Head of caudate nucleus (tissue), 42 donors: ENCODE measurements around the gene ZBTB18.

ENCODE experiments used
- DNase-seq, 42 donors: peaks; one replicate each; pipeline versions ENCODE4 v3.0.0 to v3.0.0-alpha.2; 2020 to 2021; ENCODE audit warnings: mixed read lengths in 7 of 42
- intact Hi-C: fragments of 100-400 bp; cut with DNase I; formaldehyde crosslinking; loops from one replicate; pipeline ENCODE4 v1.15.0; 2022

The ZBTB18 gene

GRCh38 chr1:244054247-244054923 lies 3.3 kb downstream of the ZBTB18 start:
- intact Hi-C loops, result loop anchor here (5.0 to 10.0 kb wide), 4 partner anchors 100 to 800 kb away; partner anchors contain the start of genes CEP170 and SDCCAG8
- peak in 26 of 42 donors; percentile 17 to 75 (median 46) for DNase-seq

GRCh38 chr1:244054924-244055263 lies 3.8 kb downstream of the ZBTB18 start:
- intact Hi-C loops, result loop anchor here (5.0 to 10.0 kb wide), 4 partner anchors 100 to 800 kb away; partner anchors contain the start of genes CEP170 and SDCCAG8

GRCh38 chr1:244056577-244056976 lies 5.5 kb downstream of the ZBTB18 start:
- intact Hi-C loops, result loop anchor here (10.0 kb wide), 3 partner anchors 98 to 802 kb away; partner anchors contain the start of genes CEP170 and SDCCAG8
- no peak for DNase-seq

More at GRCh38 chr1:244054924-244055263, 3.8 kb downstream of the ZBTB18 start:
- peak in 3 of 42 donors; percentile 13 to 35 (median 22) for DNase-seq

GRCh38 chr1:244057474-244058385 lies 6.6 kb downstream of the ZBTB18 start:
- no peak for DNase-seq

GRCh38 chr1:244060117-244060516 lies 9.0 kb downstream of the ZBTB18 start:
- intact Hi-C loops, result no loop called here
- DNase-seq, result no peak

More at GRCh38 chr1:244057474-244058385, 6.6 kb downstream of the ZBTB18 start:
- intact Hi-C loops, result loop anchor here (10.0 kb wide), 3 partner anchors 97 to 803 kb away; partner anchors contain the start of genes CEP170 and SDCCAG8

- intact Hi-C loops, result no loop called here
- DNase-seq, result no peak
Measured at GRCh38 chr1:244060686-244061085, 9.6 kb downstream of the ZBTB18 start.

- intact Hi-C loops, result no loop called here
Measured at GRCh38 chr1:244062156-244062725, 11.2 kb downstream of the ZBTB18 start.

GRCh38 chr1:244063498-244063897 lies 12.4 kb downstream of the ZBTB18 start:
- intact Hi-C loops, result no loop called here
- DNase-seq, result peak in 10 of 42 donors; percentile 22 to 62 (median 38)

More at GRCh38 chr1:244062156-244062725, 11.2 kb downstream of the ZBTB18 start:
- DNase-seq, result no peak

GRCh38 chr1:244064621-244065020 lies 13.5 kb downstream of the ZBTB18 start:
- DNase-seq, result no peak
- intact Hi-C loops, result no loop called here

- peak in 1 of 42 donors; percentile 12 for DNase-seq
- intact Hi-C loops, result no loop called here
Measured at GRCh38 chr1:244065063-244065793, 14.1 kb downstream of the ZBTB18 start.

- peak in 1 of 42 donors; percentile 46 for DNase-seq
- intact Hi-C loops, result no loop called here
Measured at GRCh38 chr1:244065960-244066388, 14.9 kb downstream of the ZBTB18 start.

- intact Hi-C loops, result no loop called here
- no peak for DNase-seq
Measured at GRCh38 chr1:244066954-244067716, 16.1 kb downstream of the ZBTB18 start.

- DNase-seq, result no peak
- intact Hi-C loops, result no loop called here
Measured at GRCh38 chr1:244067893-244068292, 16.8 kb downstream of the ZBTB18 start.

GRCh38 chr1:244068567-244068966 lies 17.5 kb downstream of the ZBTB18 start:
- intact Hi-C loops, result no loop called here
- no peak for DNase-seq

- DNase-seq, result peak in 1 of 42 donors; percentile 35
- intact Hi-C loops, result no loop called here
Measured at GRCh38 chr1:244069326-244069898, 18.3 kb downstream of the ZBTB18 start.

- DNase-seq, result no peak
Measured at GRCh38 chr1:244074559-244075171, 23.6 kb downstream of the ZBTB18 start.

GRCh38 chr1:244075247-244075722 lies 24.2 kb downstream of the ZBTB18 start:
- intact Hi-C loops, result no loop called here
- DNase-seq, result no peak

More at GRCh38 chr1:244074559-244075171, 23.6 kb downstream of the ZBTB18 start:
- intact Hi-C loops, result loop anchor here (5.0 kb wide), 1 partner anchor 188 kb away; no protein-coding TSS in a partner anchor
